Measurements from ENCODE around the gene RPL37.
"Not testable (repeated sequence)": the region's sequence is repeated elsewhere in the genome, so short reads cannot be mapped to it uniquely, and the experiment has no call there.

RPL37 gene

GRCh38 chr5:40798012-40798800, 36.8 kb downstream of the RPL37 start, which contains the start of gene PRKAA1:
TSS of gene PRKAA1 (minus strand) at chr5:40798374. CDS start at chr5:40798189, 185 bp downstream.
- Histone ChIP-seq H3K79me2 (ENCODE audit: insufficient read depth, low read length) (peaks cover 44% of the 10 kb centered on the region), H3K9me2 (replicated peaks; ENCODE audit: insufficient read depth, low read length) (no peaks in the 10 kb centered on the region), H3K4me2 (ENCODE audit: low read depth, low read length, poor library complexity, severe bottlenecking) (peak within 1 kb of the TSS; percentile 86), H3K27me3 (ENCODE audit: low read length) (no peaks in the 10 kb centered on the region), H3K9me3 (ENCODE audit: insufficient read depth, low read length) (no peaks in the 10 kb centered on the region), H2AFZ (ENCODE audit: low read depth, low read length, severe bottlenecking) (peak within 1 kb of the TSS; percentile 85), H3K4me3 (ENCODE audit: insufficient read depth, low read length, poor library complexity, severe bottlenecking) (peak within 1 kb of the TSS; percentile 80), H3K27ac (ENCODE audit: low read depth, low read length) (peak within 1 kb of the TSS; percentile 80), H3F3A (ENCODE audit: insufficient read depth) (peaks cover 20% of the 10 kb centered on the region), H3K9ac (ENCODE audit: low read length) (peak within 1 kb of the TSS; percentile 76), H3K36me3 (ENCODE audit: low read length) (no peaks in the 10 kb centered on the region), H4K20me1 (ENCODE audit: low read depth, low read length) (no peaks in the 10 kb centered on the region)
- no peak for TF ChIP-seq CTCF (IDR thresholded peaks at IDR 0.05; ENCODE audit: insufficient read depth, low read length, poor library complexity, severe bottlenecking)
- no peak for TF ChIP-seq EZH2phosphoT487 (conservative IDR thresholded peaks at IDR 0.05; ENCODE audit: low read length)

GRCh38 chr5:40797273-40798011, 37.6 kb downstream of the RPL37 start:
- H3K9me2 ChIP-seq (replicated peaks; ENCODE audit: insufficient read depth, low read length): no peaks in the 10 kb centered on the region
- peaks cover 20% of the 10 kb centered on the region for H3F3A ChIP-seq (ENCODE audit: insufficient read depth)
- no peaks in the 10 kb centered on the region for H3K9me3 ChIP-seq (ENCODE audit: insufficient read depth, low read length)
- H3K27me3 ChIP-seq (ENCODE audit: low read length): no peaks in the 10 kb centered on the region
- H3K36me3 ChIP-seq (ENCODE audit: low read length): no peaks in the 10 kb centered on the region
- H3K27ac ChIP-seq (ENCODE audit: low read depth, low read length): peak overlapping the region; percentile 80
- H4K20me1 ChIP-seq (ENCODE audit: low read depth, low read length): peaks cover under 1% of the 10 kb centered on the region; the same call in 1 of the 2 replicates
- peak overlapping the region; percentile 21 for H2AFZ ChIP-seq (ENCODE audit: low read depth, low read length, severe bottlenecking)
- H3K4me2 ChIP-seq (ENCODE audit: low read depth, low read length, poor library complexity, severe bottlenecking): peak overlapping the region; percentile 86
- peak overlapping the region; percentile 76 for H3K9ac ChIP-seq (ENCODE audit: low read length)
- no peak for TF ChIP-seq EZH2phosphoT487 (conservative IDR thresholded peaks at IDR 0.05; ENCODE audit: low read length)
- no peak for TF ChIP-seq CTCF (IDR thresholded peaks at IDR 0.05; ENCODE audit: insufficient read depth, low read length, poor library complexity, severe bottlenecking)
- H3K4me3 ChIP-seq (ENCODE audit: insufficient read depth, low read length, poor library complexity, severe bottlenecking): peak overlapping the region; percentile 72
- H3K79me2 ChIP-seq (ENCODE audit: insufficient read depth, low read length): peaks cover 52% of the 10 kb centered on the region

- H3F3A ChIP-seq (ENCODE audit: insufficient read depth): peaks cover 20% of the 10 kb centered on the region
- H3K27me3 ChIP-seq (ENCODE audit: low read length): no peaks in the 10 kb centered on the region
- H3K4me2 ChIP-seq (ENCODE audit: low read depth, low read length, poor library complexity, severe bottlenecking): peak overlapping the region; percentile 86
- H3K79me2 ChIP-seq (ENCODE audit: insufficient read depth, low read length): peaks cover 62% of the 10 kb centered on the region
- H3K9me3 ChIP-seq (ENCODE audit: insufficient read depth, low read length): no peaks in the 10 kb centered on the region
- no peaks in the 10 kb centered on the region for H3K36me3 ChIP-seq (ENCODE audit: low read length)
- TF ChIP-seq CTCF (IDR thresholded peaks at IDR 0.05; ENCODE audit: insufficient read depth, low read length, poor library complexity, severe bottlenecking): no peak
- TF ChIP-seq EZH2phosphoT487 (conservative IDR thresholded peaks at IDR 0.05; ENCODE audit: low read length): no peak
- peak overlapping the region; percentile 76 for H3K9ac ChIP-seq (ENCODE audit: low read length)
- peak overlapping the region; percentile 80 for H3K27ac ChIP-seq (ENCODE audit: low read depth, low read length)
- no peak overlapping the region for H2AFZ ChIP-seq (ENCODE audit: low read depth, low read length, severe bottlenecking)
- H4K20me1 ChIP-seq (ENCODE audit: low read depth, low read length): peaks cover 10% of the 10 kb centered on the region
- peak overlapping the region; percentile 72 for H3K4me3 ChIP-seq (ENCODE audit: insufficient read depth, low read length, poor library complexity, severe bottlenecking)
- no peaks in the 10 kb centered on the region for H3K9me2 ChIP-seq (replicated peaks; ENCODE audit: insufficient read depth, low read length)
These were observed 38.5 kb downstream of the RPL37 start for GRCh38 chr5:40796487-40796889.

GRCh38 chr5:40794877-40795276, 40.1 kb downstream of the RPL37 start:
- H4K20me1 ChIP-seq (ENCODE audit: low read depth, low read length): peaks cover 11% of the 10 kb centered on the region
- peaks cover 78% of the 10 kb centered on the region for H3K79me2 ChIP-seq (ENCODE audit: insufficient read depth, low read length)
- H3K9me3 ChIP-seq (ENCODE audit: insufficient read depth, low read length); H3K4me2 ChIP-seq (ENCODE audit: low read depth, low read length, poor library complexity, severe bottlenecking); H2AFZ ChIP-seq (ENCODE audit: low read depth, low read length, severe bottlenecking); H3K9me2 ChIP-seq (replicated peaks; ENCODE audit: insufficient read depth, low read length); H3K27ac ChIP-seq (ENCODE audit: low read depth, low read length); H3K4me3 ChIP-seq (ENCODE audit: insufficient read depth, low read length, poor library complexity, severe bottlenecking); H3K27me3 ChIP-seq (ENCODE audit: low read length); H3K36me3 ChIP-seq (ENCODE audit: low read length); H3K9ac ChIP-seq (ENCODE audit: low read length): not testable (repeated sequence)
- peaks cover 18% of the 10 kb centered on the region for H3F3A ChIP-seq (ENCODE audit: insufficient read depth)

GRCh38 chr5:40794340-40794739, 40.7 kb downstream of the RPL37 start:
- H2AFZ ChIP-seq (ENCODE audit: low read depth, low read length, severe bottlenecking); H3K4me2 ChIP-seq (ENCODE audit: low read depth, low read length, poor library complexity, severe bottlenecking); H3K9ac ChIP-seq (ENCODE audit: low read length); H3K27ac ChIP-seq (ENCODE audit: low read depth, low read length); H3K27me3 ChIP-seq (ENCODE audit: low read length); H3K4me3 ChIP-seq (ENCODE audit: insufficient read depth, low read length, poor library complexity, severe bottlenecking); H3K9me2 ChIP-seq (replicated peaks; ENCODE audit: insufficient read depth, low read length); H3K9me3 ChIP-seq (ENCODE audit: insufficient read depth, low read length); H3K36me3 ChIP-seq (ENCODE audit: low read length): not testable (repeated sequence)
- Histone ChIP-seq H4K20me1 (ENCODE audit: low read depth, low read length) (peaks cover 11% of the 10 kb centered on the region), H3F3A (ENCODE audit: insufficient read depth) (peaks cover 13% of the 10 kb centered on the region), H3K79me2 (ENCODE audit: insufficient read depth, low read length) (peaks cover 83% of the 10 kb centered on the region)

All from SU-DHL-6 (cell line).